ENCODE measurements around the gene NMNAT2. TPM values are rescaled to one million over a fixed set of nuclear protein-coding genes. Genes with fewer than 3 reads are reported as not detected.

Gene NMNAT2
- total and polyA plus RNA-seq, 10 of the 15 experiments (the other 5 are each of a cell fraction or from before 2014, with no cell fraction given): 0.02 to 2.0 (median 0.60) TPM

GRCh38 chr1:183331091-183331742 lies 87.0 kb downstream of the NMNAT2 start:
- TF ChIP-seq FOS (IDR thresholded peaks at IDR 0.05; ENCODE audit: borderline replicate concordance, extremely low read depth, insufficient read length) (no peak), MYB (IDR thresholded peaks at IDR 0.05; ENCODE audit: borderline replicate concordance, low read depth, low read length) (no peak), TCF7 (IDR thresholded peaks at IDR 0.05; ENCODE audit: borderline replicate concordance) (no peak), SUZ12 (IDR thresholded peaks at IDR 0.05; ENCODE audit: unreplicated experiment) (no peak), ZSCAN29 (IDR thresholded peaks at IDR 0.05) (no peak), MYC (IDR thresholded peaks at IDR 0.05; ENCODE audit: insufficient read depth, insufficient read length, insufficient replicate concordance, low read length, severe bottlenecking) (no peak), IRF5 (IDR thresholded peaks at IDR 0.05; ENCODE audit: borderline replicate concordance) (no peak), MXI1 (IDR thresholded peaks at IDR 0.05; ENCODE audit: low read depth, low read length) (no peak), GATAD2B (conservative IDR thresholded peaks at IDR 0.05; ENCODE audit: low read depth) (no peak), ZNF207 (IDR thresholded peaks at IDR 0.05; ENCODE audit: borderline replicate concordance) (no peak), ZNF687 (IDR thresholded peaks at IDR 0.05) (no peak), MEF2B (IDR thresholded peaks at IDR 0.05; ENCODE audit: partially characterized antibody, poor library complexity, severe bottlenecking) (no peak), TCF12 (IDR thresholded peaks at IDR 0.05; ENCODE audit: low read depth, low read length) (no peak), RAD51 (IDR thresholded peaks at IDR 0.05) (no peak), JUNB (IDR thresholded peaks at IDR 0.05) (no peak), ZNF384 (IDR thresholded peaks at IDR 0.05; ENCODE audit: borderline replicate concordance, low read depth, low read length) (no peak)
- Histone ChIP-seq H3K4me1 (ENCODE audit: control insufficient read depth, insufficient read depth, low read length) (no peaks in the 10 kb centered on the region), H3K9me3 (replicated peaks; ENCODE audit: control insufficient read depth, insufficient read depth, low read length) (no peaks in the 10 kb centered on the region), H3K27ac (ENCODE audit: control insufficient read depth, insufficient read depth) (no peak overlapping the region), H3K4me3 (no peak overlapping the region), H3K27me3 (replicated peaks in 1 of 2; ENCODE audit: control insufficient read depth in 2 of 2, insufficient read depth in 2 of 2, low read length in 1 of 2) (peaks cover 3 to 10% of the 10 kb centered on the region in 2 experiments), H3K36me3 (ENCODE audit: control insufficient read depth in 2 of 2, insufficient read depth in 2 of 2, low read length in 1 of 2) (no peaks in the 10 kb centered on the region), H3K9ac (ENCODE audit: control insufficient read depth, insufficient read depth, low read length) (no peak overlapping the region), H2AFZ (ENCODE audit: control insufficient read depth, low read depth, low read length) (no peak overlapping the region), H3K79me2 (ENCODE audit: control insufficient read depth, insufficient read depth, low read length) (no peaks in the 10 kb centered on the region), H3K4me2 (ENCODE audit: control insufficient read depth, insufficient read depth) (no peak overlapping the region), H4K20me1 (ENCODE audit: control insufficient read depth, insufficient read depth) (no peaks in the 10 kb centered on the region)
- FAIRE-seq: no peak
- intact Hi-C loops (cut with micrococcal nuclease; ENCODE audit: unreplicated experiment): no loop called here
- DNase-seq (ENCODE audit: low read depth, low spot score): no peak
- in situ Hi-C loops (cut with MboI): no loop called here
- SMC1A ChIA-PET (ENCODE audit: uncharacterized antibody, unreplicated experiment): no interaction called here
- RAD21 ChIA-PET (ENCODE audit: unreplicated experiment): no interaction called here
- CTCF ChIA-PET: interaction anchor here (1.1 kb wide), 1 partner anchor 12 kb away, joined by 3 read pairs; no protein-coding TSS in a partner anchor
- WGBS (ENCODE audit: insufficient coverage, insufficient replicate concordance, low lambda C conversion rate, missing lambda C conversion rate): 20% methylated on average over 6 of the region's 10 CpGs
- no TSS peak for BruUV-seq (replicated peaks)
- POLR2A ChIA-PET: interaction anchor here (0.6 kb wide), 1 partner anchor 129 kb away, joined by 3 read pairs; no protein-coding TSS in a partner anchor
- no peak for ATAC-seq

Measured in GM12878 (cell line).